Loucy (cell line): ENCODE measurements around the gene KLK13.

Experiments
- H2AFZ ChIP-seq: fragments of 200-600 bp; sonication (generic); 2 replicates; pipeline ENCODE4 v1.6.0; 2016; ENCODE audit warnings: antibody characterized with exemption, mild to moderate bottlenecking, low read length, moderate library complexity
- H3F3A ChIP-seq: fragments of 200-600 bp; 2 replicates; pipeline ENCODE4 v1.6.0; 2016; ENCODE audit warnings: antibody characterized with exemption, low read depth, mild to moderate bottlenecking
- H3K27me3 ChIP-seq: fragments of 200-600 bp; sonication (generic); 2 replicates; pipeline ENCODE4 v1.6.1; 2014; ENCODE audit warnings: low read length, mild to moderate bottlenecking; ENCODE audit not compliant: insufficient read depth, poor library complexity, severe bottlenecking
- H3K36me3 ChIP-seq: fragments of 200-600 bp; sonication (generic); 2 replicates; pipeline ENCODE4 v1.6.1; 2016; ENCODE audit warnings: low read length; ENCODE audit not compliant: insufficient read depth
- H3K4me1 ChIP-seq: fragments of 200-600 bp; sonication (generic); 2 replicates; pipeline ENCODE4 v1.5.1; 2014; ENCODE audit warnings: low read length, mild to moderate bottlenecking; ENCODE audit not compliant: insufficient read depth, poor library complexity, severe bottlenecking
- H3K4me2 ChIP-seq: fragments of 200-600 bp; sonication (generic); 2 replicates; pipeline ENCODE4 v1.6.0; 2014; ENCODE audit warnings: antibody characterized with exemption, low read length, low read depth, mild to moderate bottlenecking; ENCODE audit not compliant: poor library complexity, severe bottlenecking
- H3K4me3 ChIP-seq: fragments of 200-600 bp; sonication (generic); 2 replicates; pipeline ENCODE4 v1.5.1; 2014; ENCODE audit warnings: low read length, mild to moderate bottlenecking, mixed read lengths; ENCODE audit not compliant: poor library complexity, severe bottlenecking
- H3K79me2 ChIP-seq: fragments of 200-600 bp; sonication (generic); 2 replicates; pipeline ENCODE4 v1.6.1; 2014; ENCODE audit warnings: low read length; ENCODE audit not compliant: insufficient read depth
- H3K9ac ChIP-seq: fragments of 200-600 bp; sonication (generic); 2 replicates; pipeline ENCODE4 v1.6.0; 2014; ENCODE audit warnings: mild to moderate bottlenecking, low read depth, low read length, moderate library complexity; ENCODE audit not compliant: poor library complexity, severe bottlenecking
- H3K9me2 ChIP-seq: fragments of 200-600 bp; sonication (generic); replicated peaks from 2 replicates; pipeline ENCODE4 v1.6.1; 2016; ENCODE audit warnings: low read depth, low read length, mixed read lengths
- H3K9me3 ChIP-seq: fragments of 200-600 bp; sonication (generic); 2 replicates; pipeline ENCODE4 v1.6.1; 2014; ENCODE audit warnings: mild to moderate bottlenecking, antibody characterized with exemption, low read length, low read depth; ENCODE audit not compliant: insufficient read depth
- H4K20me1 ChIP-seq: fragments of 200-600 bp; sonication (generic); 2 replicates; pipeline ENCODE4 v1.6.0; 2014; ENCODE audit warnings: antibody characterized with exemption, low read length, mild to moderate bottlenecking; ENCODE audit not compliant: insufficient read depth, poor library complexity, severe bottlenecking
- EZH2phosphoT487 ChIP-seq: fragments of 200-600 bp; IDR thresholded peaks from 2 replicates; pipeline ENCODE4 v1.6.1; 2018; ENCODE audit warnings: antibody characterized with exemption, mild to moderate bottlenecking, moderate library complexity, borderline replicate concordance
- TF ChIP-seq, protein P1 (sequence below): fragments of 200-600 bp; sonication (generic); conservative IDR thresholded peaks from 2 replicates; pipeline ENCODE4 v1.5.1; 2014; ENCODE audit warnings: mild to moderate bottlenecking, antibody characterized with exemption, low read length

The KLK13 gene

DNA sequence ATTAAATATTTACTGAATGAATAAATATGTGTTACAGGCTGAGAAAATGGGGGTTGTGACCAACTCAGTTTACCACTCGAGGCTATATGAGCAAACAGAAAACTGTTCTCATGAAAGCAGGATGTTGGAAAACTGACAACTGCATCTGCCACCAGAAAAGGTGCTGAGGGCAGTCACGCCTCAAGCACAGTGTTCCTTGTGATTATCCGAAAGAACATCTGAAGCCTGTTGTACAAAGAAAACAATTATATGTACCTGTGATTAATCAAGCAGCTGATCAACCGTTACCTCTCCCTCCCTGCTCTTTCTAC is 6.2 kb upstream of the KLK13 start:
- H3K9me3 ChIP-seq, result peaks cover 4% of the 10 kb centered on the region; the same call in 1 of the 2 replicates
- H3K4me1 ChIP-seq, result no peaks in the 10 kb centered on the region
- H3K79me2 ChIP-seq, result no peaks in the 10 kb centered on the region
- no peaks in the 10 kb centered on the region for H3K27me3 ChIP-seq
- TF ChIP-seq EZH2phosphoT487, result no peak
- TF ChIP-seq, protein P1, sequence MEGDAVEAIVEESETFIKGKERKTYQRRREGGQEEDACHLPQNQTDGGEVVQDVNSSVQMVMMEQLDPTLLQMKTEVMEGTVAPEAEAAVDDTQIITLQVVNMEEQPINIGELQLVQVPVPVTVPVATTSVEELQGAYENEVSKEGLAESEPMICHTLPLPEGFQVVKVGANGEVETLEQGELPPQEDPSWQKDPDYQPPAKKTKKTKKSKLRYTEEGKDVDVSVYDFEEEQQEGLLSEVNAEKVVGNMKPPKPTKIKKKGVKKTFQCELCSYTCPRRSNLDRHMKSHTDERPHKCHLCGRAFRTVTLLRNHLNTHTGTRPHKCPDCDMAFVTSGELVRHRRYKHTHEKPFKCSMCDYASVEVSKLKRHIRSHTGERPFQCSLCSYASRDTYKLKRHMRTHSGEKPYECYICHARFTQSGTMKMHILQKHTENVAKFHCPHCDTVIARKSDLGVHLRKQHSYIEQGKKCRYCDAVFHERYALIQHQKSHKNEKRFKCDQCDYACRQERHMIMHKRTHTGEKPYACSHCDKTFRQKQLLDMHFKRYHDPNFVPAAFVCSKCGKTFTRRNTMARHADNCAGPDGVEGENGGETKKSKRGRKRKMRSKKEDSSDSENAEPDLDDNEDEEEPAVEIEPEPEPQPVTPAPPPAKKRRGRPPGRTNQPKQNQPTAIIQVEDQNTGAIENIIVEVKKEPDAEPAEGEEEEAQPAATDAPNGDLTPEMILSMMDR, result no peak
- H3K36me3 ChIP-seq, result no peaks in the 10 kb centered on the region
- no peaks in the 10 kb centered on the region for H3K9me2 ChIP-seq
- H3K9ac ChIP-seq, result no peak overlapping the region
- no peaks in the 10 kb centered on the region for H4K20me1 ChIP-seq
- no peak overlapping the region for H2AFZ ChIP-seq
- H3K4me3 ChIP-seq, result no peak overlapping the region
- no peak overlapping the region for H3K4me2 ChIP-seq
- no peaks in the 10 kb centered on the region for H3F3A ChIP-seq

DNA sequence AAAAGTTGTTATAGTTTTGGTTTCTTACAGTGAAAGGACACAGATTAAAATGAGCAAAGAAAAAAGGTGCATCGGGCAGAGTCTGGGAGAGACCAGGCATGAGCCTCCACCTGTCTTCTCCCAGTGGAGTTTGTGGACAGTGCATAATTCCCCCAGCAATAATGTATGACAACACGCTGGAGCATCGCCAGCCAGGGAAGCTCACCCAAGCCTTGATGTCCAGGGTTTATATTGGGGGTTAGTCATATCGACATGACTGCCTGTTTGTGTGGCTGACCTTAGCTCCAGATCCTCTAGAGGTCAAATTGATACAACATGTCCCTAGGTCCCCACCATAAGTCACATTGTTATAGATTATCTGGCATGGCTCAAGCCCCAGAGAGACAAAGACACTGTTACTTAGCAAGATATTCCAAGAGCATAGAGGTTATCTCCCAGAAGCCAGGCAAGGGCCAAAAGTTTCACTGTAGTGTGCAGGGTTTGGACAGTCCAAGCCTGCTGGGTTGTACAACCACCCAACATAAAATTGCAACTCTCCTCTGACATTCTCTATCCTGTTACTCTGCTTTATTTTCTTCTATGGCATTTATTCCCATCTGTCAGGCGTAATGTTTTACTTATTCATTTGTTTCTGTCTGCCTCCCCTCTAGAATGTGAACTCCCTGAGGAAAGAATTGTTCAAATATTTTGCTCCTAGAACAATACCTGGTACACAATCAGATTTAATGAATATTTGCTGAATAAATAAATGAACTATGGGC is 5.6 kb upstream of the KLK13 start:
- no peaks in the 10 kb centered on the region for H3K9me2 ChIP-seq
- no peaks in the 10 kb centered on the region for H4K20me1 ChIP-seq
- no peaks in the 10 kb centered on the region for H3K4me1 ChIP-seq
- H3K9me3 ChIP-seq, result peaks cover 4% of the 10 kb centered on the region; the same call in 1 of the 2 replicates
- H3F3A ChIP-seq, result no peaks in the 10 kb centered on the region
- no peak overlapping the region for H2AFZ ChIP-seq
- TF ChIP-seq, protein P1, result no peak
- TF ChIP-seq EZH2phosphoT487, result no peak
- H3K79me2 ChIP-seq, result no peaks in the 10 kb centered on the region
- no peaks in the 10 kb centered on the region for H3K36me3 ChIP-seq
- H3K4me3 ChIP-seq, result no peak overlapping the region
- H3K9ac ChIP-seq, result no peak overlapping the region
- H3K27me3 ChIP-seq, result no peaks in the 10 kb centered on the region
- H3K4me2 ChIP-seq, result no peak overlapping the region

DNA sequence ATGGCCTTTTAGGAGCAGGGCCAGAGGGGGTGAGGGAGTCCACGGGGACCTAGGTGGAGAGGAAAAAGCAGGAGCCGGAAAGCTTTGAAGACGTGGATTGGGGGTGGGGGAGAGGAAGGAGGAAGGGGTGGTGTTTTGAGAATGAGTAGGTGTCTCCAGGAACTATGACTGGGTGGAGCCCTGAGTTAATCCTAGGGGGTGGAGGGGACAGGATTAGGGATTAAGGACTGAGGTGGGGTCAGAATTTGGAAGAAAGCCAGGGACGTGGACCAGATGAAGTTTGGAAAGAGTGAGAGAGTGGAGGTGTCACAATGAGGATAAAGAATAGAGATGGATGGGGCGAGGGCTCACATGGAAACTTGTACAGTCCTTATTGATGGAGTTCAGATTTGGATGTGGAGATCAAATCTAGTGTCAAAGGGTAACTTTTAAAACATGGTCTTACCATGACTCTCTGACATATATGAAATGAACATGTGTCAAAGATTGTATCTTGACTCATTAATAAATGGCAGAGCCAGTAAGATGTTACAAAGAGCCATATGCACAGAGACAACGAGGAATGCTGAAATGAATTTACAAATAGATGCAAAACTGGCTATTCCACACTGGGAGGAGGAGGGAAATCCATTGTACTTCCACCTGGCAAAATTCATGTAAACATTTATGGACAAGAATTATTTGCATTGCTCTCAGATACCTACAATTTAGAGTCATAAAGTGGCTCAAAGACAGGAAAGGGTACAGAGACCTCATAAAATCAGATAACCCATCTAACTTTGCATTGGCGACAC is 1.7 kb upstream of the KLK13 start:
- no peak overlapping the region for H3K4me3 ChIP-seq
- H3K27me3 ChIP-seq, result no peaks in the 10 kb centered on the region
- H3K36me3 ChIP-seq, result no peaks in the 10 kb centered on the region
- no peak overlapping the region for H3K9ac ChIP-seq
- H3K4me2 ChIP-seq, result no peak overlapping the region
- TF ChIP-seq, protein P1, result no peak
- TF ChIP-seq EZH2phosphoT487, result no peak
- H3K9me2 ChIP-seq, result no peaks in the 10 kb centered on the region
- 0 out of 2 replicates have a peak, but pooled peaks cover 5% of the 10 kb centered on the region for H3K9me3 ChIP-seq
- H3F3A ChIP-seq, result no peaks in the 10 kb centered on the region
- no peaks in the 10 kb centered on the region for H3K79me2 ChIP-seq
- H3K4me1 ChIP-seq, result no peaks in the 10 kb centered on the region
- no peaks in the 10 kb centered on the region for H4K20me1 ChIP-seq
- H2AFZ ChIP-seq, result no peak overlapping the region
